Natural killer cell (primary cell): Measurements from ENCODE around the gene PGGHG. TPM values are rescaled to one million over a fixed set of nuclear protein-coding genes. Genes with fewer than 3 reads are reported as not detected.
"Not testable (repeated sequence)": the region's sequence is repeated elsewhere in the genome, so short reads cannot be mapped to it uniquely, and the experiment has no call there.

Experiments used
- ATAC-seq, 3 donors: fragments of 150-1000 bp in 2 of 3; fragments of 200-7000 bp in 1 of 3; cut with Tn5 transposase; 1 replicate in 1 of 3; 2 replicates in 2 of 3; pipeline ENCODE4 v1.10.0; 2021; ENCODE audit warnings: mild to moderate bottlenecking in 2 of 3, moderate library complexity in 2 of 3
- DNase-seq, 2 donors: peaks; one replicate each; pipeline versions ENCODE4 v3.0.0 to v3.0.0-alpha.2; 2013 to 2021; ENCODE audit warnings: mixed read lengths in 1 of 2
- H3K27ac ChIP-seq: one replicate; pipeline ENCODE4 v1.5.1; 2013; ENCODE audit warnings: mild to moderate bottlenecking, low read length
- H3K27me3 ChIP-seq: one replicate; pipeline ENCODE4 v1.6.1; 2013; ENCODE audit warnings: low read length; ENCODE audit not compliant: control insufficient read depth, insufficient read depth
- H3K36me3 ChIP-seq: one replicate; pipeline ENCODE4 v1.6.1; 2013; ENCODE audit warnings: low read length; ENCODE audit not compliant: control insufficient read depth, insufficient read depth
- H3K4me1 ChIP-seq: one replicate; pipeline ENCODE4 v1.6.1; 2013; ENCODE audit warnings: low read length; ENCODE audit not compliant: control insufficient read depth, insufficient read depth
- H3K4me3 ChIP-seq: one replicate; pipeline ENCODE4 v1.5.1; 2013; ENCODE audit warnings: low read length
- H3K9me3 ChIP-seq: one replicate; pipeline ENCODE4 v1.6.1; 2013; ENCODE audit warnings: low read length; ENCODE audit not compliant: control insufficient read depth, insufficient read depth
- H3K27ac Mint-ChIP-seq, 2 donors: one replicate each; pipeline ENCODE4 v1.8.0; 2022; ENCODE audit warnings: mild to moderate bottlenecking in 2 of 2, mixed read lengths in 2 of 2, moderate library complexity in 1 of 2
- H3K27me3 Mint-ChIP-seq, 2 donors: one replicate each; pipeline ENCODE4 v1.8.0; 2022; ENCODE audit warnings: low read depth in 2 of 2, mixed read lengths in 2 of 2
- H3K36me3 Mint-ChIP-seq: one replicate; pipeline ENCODE4 v1.8.0; 2022; ENCODE audit warnings: mixed read lengths
- H3K4me1 Mint-ChIP-seq, 2 donors: one replicate each; pipeline ENCODE4 v1.8.0; 2022; ENCODE audit warnings: mixed read lengths in 2 of 2
- H3K4me3 Mint-ChIP-seq: one replicate; pipeline ENCODE4 v1.8.0; 2022; ENCODE audit warnings: mild to moderate bottlenecking, moderate library complexity, mixed read lengths
- H3K9me3 Mint-ChIP-seq, 2 donors: one replicate each; pipeline ENCODE4 v1.8.0; 2022; ENCODE audit warnings: mixed read lengths in 2 of 2
- WGBS: methylation state at CpG from one replicate; pipeline ENCODE4 v1.1.7; 2013; ENCODE audit warnings: missing lambda C conversion rate; ENCODE audit not compliant: insufficient coverage; 5-methylcytosine and 5-hydroxymethylcytosine counted together
- intact Hi-C: fragments of 100-400 bp; cut with micrococcal nuclease; formaldehyde crosslinking; loops from one replicate; pipeline ENCODE4 v1.14.2; 2022
- total RNA-seq, 4 donors: library from RNA; stranded (reverse); fragments of 120-200 nt in 1 of 4; gene quantifications; one replicate each; pipeline versions ENCODE4 v1.2.3 to v1.2.4, GENCODE V29; 2013 to 2022
- TF ChIP-seq, protein P1 (sequence below): fragments of 200-600 bp; IDR thresholded peaks from one replicate; pipeline ENCODE4 v1.8.0; 2022; ENCODE audit warnings: antibody characterized with exemption

PGGHG gene
- total RNA-seq, 3 donors from 2014 or later (not counting 1 experiment from before 2014, with no cell fraction given), result 130 to 237 (median 153) TPM

DNA sequence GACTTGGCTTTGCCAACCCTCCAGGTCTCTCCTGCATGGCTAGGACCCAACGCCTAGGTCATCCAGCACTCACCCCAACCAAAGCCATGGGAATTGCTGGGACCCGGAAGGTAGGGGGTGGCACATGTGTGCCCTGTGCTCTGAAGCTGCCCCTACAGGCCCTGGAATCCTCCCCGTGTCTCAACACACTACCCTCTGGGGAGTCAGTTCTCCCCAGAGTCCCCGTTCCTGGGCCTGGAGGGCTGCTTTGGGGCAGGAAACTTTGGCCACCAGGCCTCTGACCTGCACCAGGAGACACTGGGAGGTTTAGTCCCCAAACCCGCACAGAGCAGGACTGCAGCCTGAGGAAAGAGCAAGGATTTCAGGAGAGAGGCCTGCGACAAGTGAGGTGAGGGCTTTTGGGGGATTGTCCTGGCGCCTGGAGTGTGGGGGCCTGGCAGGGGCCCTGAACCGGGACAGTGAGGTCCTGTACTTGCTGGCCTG, 24.4 kb downstream of the PGGHG start:
- Histone ChIP-seq H3K27me3 (no peaks in the 10 kb centered on the region), H3K9me3 (no peaks in the 10 kb centered on the region), H3K4me1 (peaks cover 46% of the 10 kb centered on the region), H3K36me3 (peaks cover 18% of the 10 kb centered on the region), H3K4me3 (peak overlapping the region; percentile 75), H3K27ac (peak overlapping the region; percentile 72)
- no peak for ATAC-seq
- H3K4me1 Mint-ChIP-seq, result peaks cover 61 to 63% of the 10 kb centered on the region in 2 donors
- no peaks in the 10 kb centered on the region for H3K27me3 Mint-ChIP-seq
- peak overlapping the region; percentile 97 for H3K4me3 Mint-ChIP-seq
- no peaks in the 10 kb centered on the region for H3K36me3 Mint-ChIP-seq
- TF ChIP-seq, protein P1, sequence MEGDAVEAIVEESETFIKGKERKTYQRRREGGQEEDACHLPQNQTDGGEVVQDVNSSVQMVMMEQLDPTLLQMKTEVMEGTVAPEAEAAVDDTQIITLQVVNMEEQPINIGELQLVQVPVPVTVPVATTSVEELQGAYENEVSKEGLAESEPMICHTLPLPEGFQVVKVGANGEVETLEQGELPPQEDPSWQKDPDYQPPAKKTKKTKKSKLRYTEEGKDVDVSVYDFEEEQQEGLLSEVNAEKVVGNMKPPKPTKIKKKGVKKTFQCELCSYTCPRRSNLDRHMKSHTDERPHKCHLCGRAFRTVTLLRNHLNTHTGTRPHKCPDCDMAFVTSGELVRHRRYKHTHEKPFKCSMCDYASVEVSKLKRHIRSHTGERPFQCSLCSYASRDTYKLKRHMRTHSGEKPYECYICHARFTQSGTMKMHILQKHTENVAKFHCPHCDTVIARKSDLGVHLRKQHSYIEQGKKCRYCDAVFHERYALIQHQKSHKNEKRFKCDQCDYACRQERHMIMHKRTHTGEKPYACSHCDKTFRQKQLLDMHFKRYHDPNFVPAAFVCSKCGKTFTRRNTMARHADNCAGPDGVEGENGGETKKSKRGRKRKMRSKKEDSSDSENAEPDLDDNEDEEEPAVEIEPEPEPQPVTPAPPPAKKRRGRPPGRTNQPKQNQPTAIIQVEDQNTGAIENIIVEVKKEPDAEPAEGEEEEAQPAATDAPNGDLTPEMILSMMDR, result no peak
- intact Hi-C loops, result loop anchor here (2.0 kb wide), 2 partner anchors 13 to 45 kb away; no protein-coding TSS in a partner anchor
- no peaks in the 10 kb centered on the region for H3K9me3 Mint-ChIP-seq
- peak overlapping the region; percentile 92 to 99 for H3K27ac Mint-ChIP-seq
- DNase-seq, result no peak
- 33% methylated on average over 8 of the region's 8 CpGs for WGBS

- Mint-ChIP-seq H3K9me3 (no peaks in the 10 kb centered on the region), H3K36me3 (no peaks in the 10 kb centered on the region), H3K27me3 (no peaks in the 10 kb centered on the region), H3K4me1 (peaks cover 55 to 57% of the 10 kb centered on the region in 2 donors), H3K4me3 (peak within 1 kb of the TSS; percentile 97), H3K27ac (peak within 1 kb of the TSS; percentile 92 to 99)
- TF ChIP-seq, protein P1, result no peak
- DNase-seq, result peak in 1 of 2 donors; percentile 80
- peaks cover 45% of the 10 kb centered on the region for H3K4me1 ChIP-seq
- no peaks in the 10 kb centered on the region for H3K27me3 ChIP-seq
- H3K9me3 ChIP-seq, result no peaks in the 10 kb centered on the region
- peak within 1 kb of the TSS; percentile 75 for H3K4me3 ChIP-seq
- intact Hi-C loops, result loop anchor here (2.0 kb wide), 2 partner anchors 13 to 45 kb away; no protein-coding TSS in a partner anchor
- peak within 1 kb of the TSS; percentile 72 for H3K27ac ChIP-seq
- peaks cover 18% of the 10 kb centered on the region for H3K36me3 ChIP-seq
- ATAC-seq, result peak; percentile 24 to 59 (median 47)
- under 1% methylated on average over 18 of the region's 18 CpGs for WGBS
These were observed 25.0 kb downstream of the PGGHG start, which contains the start of gene IFITM1 for GRCh38 chr11:313787-314553. TSS of gene IFITM1 (plus strand) at chr11:314040. CDS start at chr11:314171, 131 bp downstream.

DNA sequence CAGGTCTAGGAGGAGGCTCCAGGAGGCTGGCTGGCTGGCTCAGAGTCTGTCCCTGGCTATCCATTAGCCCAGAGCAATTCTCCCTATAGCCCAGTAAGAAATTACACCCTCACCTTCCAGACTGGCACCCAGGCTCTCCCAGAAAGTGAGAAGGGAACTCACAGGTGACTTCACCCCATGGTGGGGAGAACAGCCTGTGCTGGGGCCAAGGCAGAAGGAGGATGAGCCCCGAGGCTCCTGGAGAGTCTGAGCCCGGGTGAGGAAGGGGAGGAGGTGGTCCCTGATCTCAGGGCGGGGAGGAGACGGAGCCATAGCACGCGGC, 25.6 kb downstream of the PGGHG start:
- Mint-ChIP-seq H3K4me1 (peaks cover 52 to 55% of the 10 kb centered on the region in 2 donors), H3K27ac (peak overlapping the region; percentile 92 to 99), H3K4me3 (peak overlapping the region; percentile 97)
- DNase-seq, H3K27me3 Mint-ChIP-seq, H3K36me3 Mint-ChIP-seq, H3K27me3 ChIP-seq, intact Hi-C loops, H3K9me3 ChIP-seq, H3K9me3 Mint-ChIP-seq, ATAC-seq: not testable (repeated sequence)
- WGBS, result 21% methylated on average over 2 of the region's 6 CpGs
- peak overlapping the region; percentile 75 for H3K4me3 ChIP-seq
- peak overlapping the region; percentile 72 for H3K27ac ChIP-seq
- peaks cover 18% of the 10 kb centered on the region for H3K36me3 ChIP-seq
- peaks cover 42% of the 10 kb centered on the region for H3K4me1 ChIP-seq

- DNase-seq (peak in 1 of 2 donors; percentile 37), ATAC-seq (no peak)
- Histone ChIP-seq H3K4me3 (peak overlapping the region; percentile 75), H3K36me3 (peaks cover 18% of the 10 kb centered on the region), H3K4me1 (peaks cover 45% of the 10 kb centered on the region), H3K9me3 (no peaks in the 10 kb centered on the region), H3K27ac (peak overlapping the region; percentile 66), H3K27me3 (no peaks in the 10 kb centered on the region)
- no peaks in the 10 kb centered on the region for H3K27me3 Mint-ChIP-seq
- 37% methylated on average over 9 of the region's 9 CpGs for whole genome bisulfite sequencing
- TF ChIP-seq, protein P1, result no peak
- H3K36me3 Mint-ChIP-seq, result no peaks in the 10 kb centered on the region
- intact Hi-C loops, result no loop called here
- peaks cover 53 to 54% of the 10 kb centered on the region in 2 donors for H3K4me1 Mint-ChIP-seq
- H3K27ac Mint-ChIP-seq, result peak overlapping the region; percentile 92 to 99
- peak overlapping the region; percentile 97 for H3K4me3 Mint-ChIP-seq
- no peaks in the 10 kb centered on the region for H3K9me3 Mint-ChIP-seq
These were observed 26.1 kb downstream of the PGGHG start for GRCh38 chr11:315051-315481.
